Smooth muscle cell (in vitro differentiated cells): ENCODE data around the gene SYNE1. TPM values are rescaled to one million over a fixed set of nuclear protein-coding genes. Genes with fewer than 3 reads are reported as not detected.

ENCODE experiments used
- DNase-seq: peaks from one replicate; lab custom pipeline; 2025; ENCODE audit not compliant: unreplicated experiment; lab: John Stamatoyannopoulos, UW
- H2AFZ ChIP-seq: fragments of 200-600 bp; sonication (generic); 2 replicates; pipeline ENCODE4 v1.6.0; 2016; ENCODE audit warnings: antibody characterized with exemption, low read depth, mild to moderate bottlenecking
- H3F3A ChIP-seq: fragments of 200-600 bp; sonication (generic); 2 replicates; pipeline ENCODE4 v1.6.0; 2017; ENCODE audit warnings: antibody characterized with exemption, low read depth
- H3K27ac ChIP-seq: fragments of 200-600 bp; sonication (generic); 2 replicates; pipeline ENCODE4 v1.5.1; 2016; ENCODE audit warnings: low read depth, mild to moderate bottlenecking
- H3K27me3 ChIP-seq: fragments of 200-600 bp; sonication (generic); 2 replicates; pipeline ENCODE4 v1.6.1; 2016; ENCODE audit warnings: low read depth, mild to moderate bottlenecking
- H3K36me3 ChIP-seq: fragments of 200-600 bp; sonication (generic); 2 replicates; pipeline ENCODE4 v1.5.1; 2016; ENCODE audit warnings: low read depth
- H3K4me1 ChIP-seq: fragments of 200-600 bp; sonication (generic); 2 replicates; pipeline ENCODE4 v1.5.1; 2016; ENCODE audit warnings: low read depth
- H3K4me2 ChIP-seq: fragments of 200-600 bp; sonication (generic); 2 replicates; pipeline ENCODE4 v1.6.0; 2016; ENCODE audit warnings: mild to moderate bottlenecking
- H3K4me3 ChIP-seq: fragments of 200-600 bp; sonication (generic); 2 replicates; pipeline ENCODE4 v1.5.1; 2016; ENCODE audit warnings: mild to moderate bottlenecking
- H3K79me2 ChIP-seq: fragments of 200-600 bp; sonication (generic); 2 replicates; pipeline ENCODE4 v1.6.0; 2016; ENCODE audit warnings: low read depth, mild to moderate bottlenecking
- H3K9ac ChIP-seq: fragments of 200-600 bp; sonication (generic); 2 replicates; pipeline ENCODE4 v1.6.0; 2016; ENCODE audit warnings: low read depth
- H3K9me3 ChIP-seq: fragments of 200-600 bp; sonication (generic); replicated peaks from 2 replicates; pipeline ENCODE4 v1.5.1; 2016; ENCODE audit warnings: low read depth
- H4K20me1 ChIP-seq: fragments of 200-600 bp; sonication (generic); 2 replicates; pipeline ENCODE4 v1.6.0; 2016; ENCODE audit warnings: low read depth
- CTCF ChIP-seq: fragments of 200-600 bp; sonication (generic); IDR thresholded peaks from 2 replicates; pipeline ENCODE4 v1.5.1; 2017; ENCODE audit warnings: borderline replicate concordance, mild to moderate bottlenecking, antibody characterized with exemption; ENCODE audit not compliant: insufficient read depth, poor library complexity, severe bottlenecking
- WGBS: methylation state at CpG from one replicate; pipeline ENCODE4 v1.1.7; 2016; ENCODE audit warnings: low lambda C conversion rate; 5-methylcytosine and 5-hydroxymethylcytosine counted together
- polyA plus RNA-seq: library from polyadenylated mRNA; unstranded; fragments of >200 nt; fragmentation: Nextera tagmentation; extraction: Ambion mirVana; gene quantifications from 2 replicates; pipeline ENCODE4 v1.2.1, GENCODE V29; 2016
- total RNA-seq: library from RNA; depleted of rRNA; stranded (reverse); fragments of >200 nt; gene quantifications from 2 replicates; pipeline ENCODE4 v1.2.3, GENCODE V29; 2014

SYNE1 gene
- total and polyA plus RNA-seq, 2 experiments from 2014 or later: 18.2 to 56.2 TPM

GRCh38 chr6:152263582-152263981 lies 373.6 kb downstream of the SYNE1 start:
- H3K9ac ChIP-seq: no peak overlapping the region
- H3K4me2 ChIP-seq: no peak overlapping the region
- no peaks in the 10 kb centered on the region for H3K9me3 ChIP-seq
- no peaks in the 10 kb centered on the region for H3K27me3 ChIP-seq
- no peaks in the 10 kb centered on the region for H3F3A ChIP-seq
- H2AFZ ChIP-seq: no peak overlapping the region
- no peak for DNase-seq
- peaks cover 14% of the 10 kb centered on the region for H3K36me3 ChIP-seq
- no peak overlapping the region for H3K4me3 ChIP-seq
- H3K4me1 ChIP-seq: no peaks in the 10 kb centered on the region
- no peak for TF ChIP-seq CTCF
- no peaks in the 10 kb centered on the region for H4K20me1 ChIP-seq
- no peak overlapping the region for H3K27ac ChIP-seq
- 92% methylated on average over 1 of the region's 1 CpG for WGBS
- no peaks in the 10 kb centered on the region for H3K79me2 ChIP-seq

- TF ChIP-seq CTCF: no peak
- Histone ChIP-seq H3K9ac (no peak overlapping the region), H2AFZ (no peak overlapping the region), H3K4me3 (no peak overlapping the region), H3K4me1 (no peaks in the 10 kb centered on the region), H3K36me3 (peaks cover 29% of the 10 kb centered on the region), H3K27me3 (no peaks in the 10 kb centered on the region), H3F3A (no peaks in the 10 kb centered on the region), H4K20me1 (no peaks in the 10 kb centered on the region), H3K4me2 (no peak overlapping the region), H3K79me2 (no peaks in the 10 kb centered on the region), H3K27ac (no peak overlapping the region), H3K9me3 (peaks cover 6% of the 10 kb centered on the region)
- DNase-seq: no peak
- WGBS: 90% methylated on average over 4 of the region's 4 CpGs
Measured at GRCh38 chr6:152261179-152261578, 376.0 kb downstream of the SYNE1 start.

DNA sequence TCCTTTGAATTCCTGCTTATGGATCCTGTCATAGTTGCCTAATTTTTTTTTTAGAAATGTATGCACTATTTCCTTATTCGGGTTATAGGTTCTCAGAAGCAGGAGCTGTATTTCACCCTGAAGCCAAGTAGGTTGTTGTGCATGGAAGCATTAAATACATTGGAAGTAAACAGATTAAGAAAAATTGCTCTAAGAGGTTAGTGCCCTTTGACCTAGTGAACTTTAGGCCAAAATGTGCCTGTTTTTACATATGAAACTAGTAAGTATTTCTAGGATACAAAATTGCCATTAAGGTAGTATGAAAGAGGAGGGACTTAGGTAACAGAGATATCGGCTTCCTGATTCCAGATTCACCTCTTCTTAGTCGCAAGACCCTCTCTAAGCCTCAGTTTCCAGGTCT lies 377.9 kb downstream of the SYNE1 start:
- no peak for TF ChIP-seq CTCF
- H3K4me3 ChIP-seq: no peak overlapping the region
- H3K4me2 ChIP-seq: no peak overlapping the region
- no peak for DNase-seq
- H3K9me3 ChIP-seq: peaks cover 6% of the 10 kb centered on the region
- no peaks in the 10 kb centered on the region for H3K79me2 ChIP-seq
- no peak overlapping the region for H3K9ac ChIP-seq
- no peaks in the 10 kb centered on the region for H4K20me1 ChIP-seq
- no peaks in the 10 kb centered on the region for H3K27me3 ChIP-seq
- no peak overlapping the region for H3K27ac ChIP-seq
- H3F3A ChIP-seq: no peaks in the 10 kb centered on the region
- WGBS: 92% methylated on average over 3 of the region's 3 CpGs
- no peaks in the 10 kb centered on the region for H3K4me1 ChIP-seq
- H2AFZ ChIP-seq: no peak overlapping the region
- peaks cover 41% of the 10 kb centered on the region for H3K36me3 ChIP-seq

DNA sequence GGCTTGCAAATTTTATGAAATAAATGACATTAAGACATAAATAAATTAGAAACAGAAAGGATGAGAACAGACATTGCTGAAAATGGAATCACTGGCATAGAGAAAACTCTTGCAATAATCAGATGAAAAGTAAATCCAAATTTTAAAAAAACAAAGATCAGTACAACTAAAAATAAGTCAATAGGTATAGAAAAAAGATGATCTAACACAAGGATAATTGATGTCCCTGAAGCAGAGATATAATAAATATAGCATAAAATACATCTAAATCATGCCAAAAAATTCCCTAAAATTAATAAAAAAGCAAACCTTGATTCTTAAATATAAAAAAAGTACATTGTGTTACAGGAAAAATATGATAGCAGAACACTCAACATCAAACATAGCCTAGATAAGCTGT lies 379.6 kb downstream of the SYNE1 start:
- no peaks in the 10 kb centered on the region for H3K4me1 ChIP-seq
- H3K36me3 ChIP-seq: peaks cover 45% of the 10 kb centered on the region
- H3F3A ChIP-seq: no peaks in the 10 kb centered on the region
- no peak overlapping the region for H3K4me2 ChIP-seq
- no peaks in the 10 kb centered on the region for H4K20me1 ChIP-seq
- no peaks in the 10 kb centered on the region for H3K27me3 ChIP-seq
- H2AFZ ChIP-seq: no peak overlapping the region
- no peak overlapping the region for H3K27ac ChIP-seq
- H3K9me3 ChIP-seq: peaks cover 6% of the 10 kb centered on the region
- H3K4me3 ChIP-seq: no peak overlapping the region
- H3K9ac ChIP-seq: no peak overlapping the region
- no peaks in the 10 kb centered on the region for H3K79me2 ChIP-seq
- DNase-seq: no peak
- no peak for TF ChIP-seq CTCF
